ENCODE measurements around the gene MEP1A. TPM values are rescaled to one million over a fixed set of nuclear protein-coding genes. Genes with fewer than 3 reads are reported as not detected.

MEP1A gene
- total RNA-seq, 3 donors from 2014 or later, result 0.29 to 1.3 TPM; not detected in 1

Other genes with a start within 250 kb of the MEP1A start
- 10 to 100 TPM in 1 of 3 donors, 1 to 10 TPM in 2; 1.6 to 12.3 (median 6.9) TPM for gene CYP39A1, start 140.6 kb upstream of the MEP1A start, total RNA-seq
- gene SLC25A27, start 140.4 kb upstream of the MEP1A start, total RNA-seq, result 10 to 100 TPM; 27.0 to 81.7 (median 37.4) TPM
- gene TDRD6, start 105.5 kb upstream of the MEP1A start, total RNA-seq, result 1 to 10 TPM in 2 of 3 donors, under 1 TPM in 1; 0.66 to 2.5 (median 1.1) TPM
- gene PLA2G7, start 58.0 kb upstream of the MEP1A start, total RNA-seq, result 1 to 10 TPM in 2 of 3 donors, under 1 TPM in 1; 0.98 to 7.2 (median 1.3) TPM
- not detected for gene ANKRD66, start 46.5 kb upstream of the MEP1A start, total RNA-seq
- 10 to 100 TPM; 22.5 to 43.4 (median 41.6) TPM for gene ADGRF5, start 128.5 kb downstream of the MEP1A start, total RNA-seq
- gene ADGRF1, start 248.9 kb downstream of the MEP1A start, total RNA-seq, result 1 to 10 TPM in 1 of 3 donors, under 1 TPM in 1, not detected in 1; 0.66 to 3.5 TPM